ENCODE data around the gene ZNF33B. TPM values are rescaled to one million over a fixed set of nuclear protein-coding genes. Genes with fewer than 3 reads are reported as not detected.

Gene ZNF33B
- total RNA-seq, result 1 to 10 TPM; 4.8 to 5.7 TPM

DNA sequence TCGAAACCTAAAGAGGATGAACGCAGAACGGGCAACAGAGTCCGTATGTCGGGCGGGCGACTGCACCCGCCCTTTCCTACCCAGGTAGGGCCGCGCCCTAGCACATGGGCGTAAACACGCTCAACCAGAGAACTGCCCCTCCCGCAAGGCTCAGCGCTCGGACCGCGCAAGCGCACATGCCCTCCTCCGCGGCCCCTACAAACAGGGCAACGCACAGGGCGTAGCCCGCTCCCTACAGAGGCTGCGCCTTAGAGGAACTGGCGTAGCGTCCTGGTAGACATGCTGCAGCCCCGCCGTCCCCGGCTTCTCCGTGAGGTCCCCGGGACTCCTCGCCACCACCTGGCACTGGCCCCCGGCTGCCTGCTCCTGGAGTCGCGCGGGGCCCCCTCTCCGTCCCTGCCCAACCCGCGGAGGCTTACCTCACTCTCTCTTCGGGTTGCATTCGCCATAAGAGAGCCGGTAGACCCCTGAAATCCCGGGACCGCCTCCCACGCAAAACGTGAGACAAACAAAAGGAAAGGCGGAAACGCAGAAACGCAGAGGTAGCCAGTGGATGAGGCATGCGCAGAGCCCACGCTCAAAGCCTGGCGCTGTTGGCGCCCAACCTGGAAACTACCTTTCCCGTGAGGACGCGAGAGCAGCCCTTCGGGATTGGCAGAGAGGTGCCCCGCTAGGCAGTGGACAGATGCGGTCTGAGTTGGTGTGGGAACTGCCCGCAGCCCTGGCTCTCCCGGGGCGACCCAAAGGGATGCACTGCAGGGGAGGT is at the start of gene ZNF33B:
ZNF33B (minus strand) TSS at position 516 of the 766 bp plus-strand sequence. CDS start 1,642 bp downstream, outside the sequence.

Small RNA genes lying within 50 kb of the gene (small RNA-seq; reads per million reads assigned to genes)
- gene AL022345.1, result 0 reads per million in 2 donors
- 0 reads per million in 2 donors for gene AL022345.2
- gene AL022345.3, result 0 reads per million in 2 donors
- 0 reads per million in 2 donors for gene FXYD6P1
- 0 reads per million in 2 donors for gene RNU6-1170P

Other genes starting within 250 kb of the ZNF33B start
- gene BMS1, start 144.2 kb upstream of the ZNF33B start, total RNA-seq, result 10 to 100 TPM; 14.5 to 15.3 TPM